ENCODE results near the gene HOXD11.

DNA sequence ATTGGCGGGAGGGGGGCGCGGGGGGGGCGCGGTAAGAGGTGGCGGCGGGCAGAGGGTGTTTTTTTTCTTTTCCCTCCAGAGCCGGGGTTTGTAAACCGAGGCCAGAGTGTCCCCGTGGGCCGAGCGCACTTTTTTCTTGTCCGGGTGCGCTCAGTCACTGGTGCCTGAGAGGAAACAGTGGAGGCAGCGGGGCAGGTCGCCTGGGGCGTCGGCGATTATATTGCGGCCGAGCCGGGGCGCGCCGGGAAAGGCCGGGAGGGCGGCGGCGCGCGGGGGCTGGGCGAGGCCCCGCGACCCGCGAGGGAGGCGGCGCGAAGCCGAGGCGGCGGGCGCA, 22.7 kb downstream of the HOXD11 start:
- TF ChIP-seq, protein P1, sequence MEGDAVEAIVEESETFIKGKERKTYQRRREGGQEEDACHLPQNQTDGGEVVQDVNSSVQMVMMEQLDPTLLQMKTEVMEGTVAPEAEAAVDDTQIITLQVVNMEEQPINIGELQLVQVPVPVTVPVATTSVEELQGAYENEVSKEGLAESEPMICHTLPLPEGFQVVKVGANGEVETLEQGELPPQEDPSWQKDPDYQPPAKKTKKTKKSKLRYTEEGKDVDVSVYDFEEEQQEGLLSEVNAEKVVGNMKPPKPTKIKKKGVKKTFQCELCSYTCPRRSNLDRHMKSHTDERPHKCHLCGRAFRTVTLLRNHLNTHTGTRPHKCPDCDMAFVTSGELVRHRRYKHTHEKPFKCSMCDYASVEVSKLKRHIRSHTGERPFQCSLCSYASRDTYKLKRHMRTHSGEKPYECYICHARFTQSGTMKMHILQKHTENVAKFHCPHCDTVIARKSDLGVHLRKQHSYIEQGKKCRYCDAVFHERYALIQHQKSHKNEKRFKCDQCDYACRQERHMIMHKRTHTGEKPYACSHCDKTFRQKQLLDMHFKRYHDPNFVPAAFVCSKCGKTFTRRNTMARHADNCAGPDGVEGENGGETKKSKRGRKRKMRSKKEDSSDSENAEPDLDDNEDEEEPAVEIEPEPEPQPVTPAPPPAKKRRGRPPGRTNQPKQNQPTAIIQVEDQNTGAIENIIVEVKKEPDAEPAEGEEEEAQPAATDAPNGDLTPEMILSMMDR (IDR thresholded peaks at IDR 0.05; ENCODE audit: poor library complexity, severe bottlenecking): no peak
- TF ChIP-seq TAF1 (IDR thresholded peaks at IDR 0.05; ENCODE audit: low read depth) (no peak), EP300 (conservative IDR thresholded peaks at IDR 0.05; ENCODE audit: poor library complexity, severe bottlenecking) (no peak), POLR2AphosphoS5 (IDR thresholded peaks at IDR 0.05) (no peak)
